ENCODE data around the gene MOV10. TPM values are rescaled to one million over a fixed set of nuclear protein-coding genes. Genes with fewer than 3 reads are reported as not detected.
"Not testable (repeated sequence)": the region's sequence is repeated elsewhere in the genome, so short reads cannot be mapped to it uniquely, and the experiment has no call there.

The MOV10 gene
- total and polyA plus RNA-seq, 2 experiments from 2014 or later, result 62.0 to 96.2 TPM

DNA sequence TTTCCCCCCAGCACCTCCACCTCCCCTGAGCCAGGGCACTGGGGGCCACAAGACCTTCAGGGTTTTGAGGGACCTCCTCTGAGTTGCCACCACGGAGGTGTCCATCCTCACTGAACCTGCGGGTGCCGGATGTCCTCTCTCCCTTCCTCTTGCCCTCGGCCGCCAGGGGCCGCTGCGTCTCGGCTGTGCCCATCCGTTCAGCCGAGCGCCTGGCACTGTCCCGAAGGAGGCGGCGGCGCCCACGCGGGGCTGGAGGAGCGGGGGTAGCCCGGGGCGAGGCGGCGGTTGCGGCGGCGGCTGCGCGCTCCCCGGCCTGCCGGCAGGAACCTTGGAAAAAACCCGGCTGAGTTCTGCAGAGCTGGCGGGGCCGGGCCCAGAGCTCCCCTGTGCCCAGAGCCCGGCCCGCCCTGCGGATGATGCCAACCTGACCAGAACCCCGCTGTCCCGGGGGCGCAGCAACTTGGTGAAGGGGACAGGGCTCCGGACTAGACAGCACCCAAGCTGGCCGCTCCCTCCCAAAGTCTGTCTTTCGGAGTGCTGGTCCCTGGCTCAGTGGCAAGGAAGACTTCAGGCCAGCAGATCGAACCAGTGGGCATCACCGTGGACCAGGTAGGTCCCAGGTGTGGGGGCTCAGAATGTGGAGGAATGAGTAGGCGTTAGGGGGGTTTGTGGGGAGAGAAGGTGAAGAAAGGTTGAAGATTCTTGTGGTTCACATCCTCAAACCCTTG lies 44.4 kb downstream of the MOV10 start:
- TF ChIP-seq, protein P1, sequence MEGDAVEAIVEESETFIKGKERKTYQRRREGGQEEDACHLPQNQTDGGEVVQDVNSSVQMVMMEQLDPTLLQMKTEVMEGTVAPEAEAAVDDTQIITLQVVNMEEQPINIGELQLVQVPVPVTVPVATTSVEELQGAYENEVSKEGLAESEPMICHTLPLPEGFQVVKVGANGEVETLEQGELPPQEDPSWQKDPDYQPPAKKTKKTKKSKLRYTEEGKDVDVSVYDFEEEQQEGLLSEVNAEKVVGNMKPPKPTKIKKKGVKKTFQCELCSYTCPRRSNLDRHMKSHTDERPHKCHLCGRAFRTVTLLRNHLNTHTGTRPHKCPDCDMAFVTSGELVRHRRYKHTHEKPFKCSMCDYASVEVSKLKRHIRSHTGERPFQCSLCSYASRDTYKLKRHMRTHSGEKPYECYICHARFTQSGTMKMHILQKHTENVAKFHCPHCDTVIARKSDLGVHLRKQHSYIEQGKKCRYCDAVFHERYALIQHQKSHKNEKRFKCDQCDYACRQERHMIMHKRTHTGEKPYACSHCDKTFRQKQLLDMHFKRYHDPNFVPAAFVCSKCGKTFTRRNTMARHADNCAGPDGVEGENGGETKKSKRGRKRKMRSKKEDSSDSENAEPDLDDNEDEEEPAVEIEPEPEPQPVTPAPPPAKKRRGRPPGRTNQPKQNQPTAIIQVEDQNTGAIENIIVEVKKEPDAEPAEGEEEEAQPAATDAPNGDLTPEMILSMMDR (IDR thresholded peaks at IDR 0.05; ENCODE audit: low read depth, low read length), result peak; percentile 81
- Histone ChIP-seq H3K27ac (no peak overlapping the region), H3K9me3 (ENCODE audit: low read depth) (no peaks in the 10 kb centered on the region), H3K36me3 (no peaks in the 10 kb centered on the region), H3K27me3 (peaks cover 11% of the 10 kb centered on the region), H3K4me3 (no peak overlapping the region), H3K4me1 (ENCODE audit: low read depth) (peaks cover 4% of the 10 kb centered on the region)
- peak; percentile 73 to 85 for DNase-seq (ENCODE audit: low read depth in 1 of 2, low spot score in 1 of 2)

DNA sequence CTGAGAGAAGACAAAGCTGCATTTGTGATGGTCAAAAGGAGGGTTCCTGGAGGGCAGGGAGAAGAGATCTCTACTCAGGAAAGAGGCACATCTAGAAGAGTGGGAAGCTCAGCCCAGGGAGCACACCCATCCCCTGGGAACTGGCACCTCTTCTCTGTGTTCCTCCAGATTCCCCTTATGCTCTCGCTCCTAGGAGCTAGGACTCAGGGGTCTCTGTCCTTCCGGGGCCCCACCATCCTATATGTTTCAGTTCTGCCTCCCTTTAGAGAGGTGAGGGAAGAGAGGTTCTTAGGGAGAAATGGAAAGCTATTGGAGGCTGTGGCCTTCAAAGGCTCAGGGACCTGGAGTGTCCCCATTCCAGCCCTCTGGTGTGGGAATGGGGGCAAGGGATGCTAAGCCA lies 45.2 kb downstream of the MOV10 start:
- DNase-seq (ENCODE audit: low read depth in 1 of 2, low spot score in 1 of 2), result no peak
- Histone ChIP-seq H3K9me3 (ENCODE audit: low read depth) (no peaks in the 10 kb centered on the region), H3K27ac (no peak overlapping the region), H3K4me1 (ENCODE audit: low read depth) (peaks cover 4% of the 10 kb centered on the region), H3K27me3 (peaks cover 11% of the 10 kb centered on the region), H3K4me3 (no peak overlapping the region), H3K36me3 (no peaks in the 10 kb centered on the region)
- TF ChIP-seq, protein P1 (IDR thresholded peaks at IDR 0.05; ENCODE audit: low read depth, low read length), result no peak

DNA sequence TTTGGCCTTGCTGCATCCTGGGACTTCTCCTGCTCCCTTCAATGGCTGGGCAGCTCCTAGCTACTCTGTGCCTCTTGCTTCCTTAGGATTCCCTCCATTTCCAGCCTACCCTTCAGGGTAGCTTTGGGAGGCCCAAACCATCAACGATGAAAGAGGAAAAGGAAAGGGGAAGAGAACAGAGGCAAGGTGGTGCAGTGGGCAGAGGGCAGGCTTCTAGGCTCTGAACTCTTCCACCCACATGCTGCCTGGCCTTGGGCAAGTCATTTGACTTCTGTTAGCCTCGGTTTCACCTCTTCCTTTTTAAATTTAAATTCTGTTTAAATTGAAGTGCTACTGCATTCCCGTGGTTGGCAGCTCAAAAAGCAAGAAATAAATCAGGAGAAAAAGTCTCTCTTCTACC lies 46.3 kb downstream of the MOV10 start:
- H3K4me3 ChIP-seq, result no peak overlapping the region
- DNase-seq (ENCODE audit: low read depth in 1 of 2, low spot score in 1 of 2), result no peak
- TF ChIP-seq, protein P1 (IDR thresholded peaks at IDR 0.05; ENCODE audit: low read depth, low read length), result no peak
- H3K4me1 ChIP-seq (ENCODE audit: low read depth), result peaks cover 4% of the 10 kb centered on the region
- H3K9me3 ChIP-seq (ENCODE audit: low read depth), result no peaks in the 10 kb centered on the region
- no peak overlapping the region for H3K27ac ChIP-seq
- H3K36me3 ChIP-seq, result no peaks in the 10 kb centered on the region
- peaks cover 11% of the 10 kb centered on the region for H3K27me3 ChIP-seq

DNA sequence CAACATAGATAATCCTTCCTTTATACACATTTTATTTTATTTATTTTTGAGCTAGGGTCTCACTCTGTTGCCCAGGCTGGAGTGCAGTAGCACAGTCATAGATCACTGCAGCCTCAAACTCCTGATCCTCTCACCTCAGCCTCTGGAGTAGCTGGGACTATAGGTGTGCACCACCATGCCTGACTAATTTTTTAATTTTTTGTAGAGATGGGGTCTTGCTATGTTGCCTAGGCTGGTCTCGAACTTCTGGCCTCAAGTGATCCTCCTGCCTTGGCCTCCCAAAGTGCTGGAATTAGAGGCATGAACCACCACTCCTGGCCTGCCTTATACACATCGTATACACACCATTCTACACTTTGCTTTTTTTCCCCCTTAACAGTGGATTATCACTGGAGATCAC lies 46.8 kb downstream of the MOV10 start:
- H3K27me3 ChIP-seq, result peaks cover 11% of the 10 kb centered on the region
- not testable (repeated sequence) for H3K27ac ChIP-seq; H3K4me1 ChIP-seq (ENCODE audit: low read depth); H3K4me3 ChIP-seq; DNase-seq (ENCODE audit: low read depth in 1 of 2, low spot score in 1 of 2); H3K36me3 ChIP-seq; H3K9me3 ChIP-seq (ENCODE audit: low read depth)

DNA sequence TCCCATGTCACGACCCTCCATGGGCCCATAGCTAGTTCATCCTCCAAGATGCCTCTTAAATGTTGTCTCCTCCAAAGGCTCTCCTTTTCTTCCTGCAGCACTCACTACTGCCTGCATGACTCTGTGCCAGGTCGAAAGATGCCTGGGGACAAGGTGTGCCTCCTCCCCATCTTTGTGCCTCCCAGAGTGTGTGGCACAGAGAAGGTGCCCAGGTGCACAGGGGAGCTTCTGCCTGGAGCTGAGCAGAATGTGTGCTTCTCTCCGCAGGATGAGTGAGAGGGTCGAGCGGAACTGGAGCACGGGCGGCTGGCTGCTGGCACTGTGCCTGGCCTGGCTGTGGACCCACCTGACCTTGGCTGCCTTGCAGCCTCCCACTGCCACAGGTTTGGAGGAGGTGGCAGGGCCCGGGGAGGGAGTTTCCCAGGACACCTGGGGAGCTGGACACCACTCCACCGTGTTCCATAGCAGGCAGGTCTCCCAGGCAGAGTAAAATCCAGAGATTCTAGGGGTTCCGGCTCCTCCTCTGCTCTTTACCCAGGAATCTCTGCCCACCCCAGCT lies 47.6 kb downstream of the MOV10 start:
- H3K36me3 ChIP-seq, result no peaks in the 10 kb centered on the region
- no peak for DNase-seq (ENCODE audit: low read depth in 1 of 2, low spot score in 1 of 2)
- no peaks in the 10 kb centered on the region for H3K9me3 ChIP-seq (ENCODE audit: low read depth)
- H3K27me3 ChIP-seq, result peaks cover 11% of the 10 kb centered on the region
- peaks cover 4% of the 10 kb centered on the region for H3K4me1 ChIP-seq (ENCODE audit: low read depth)
- TF ChIP-seq, protein P1 (IDR thresholded peaks at IDR 0.05; ENCODE audit: low read depth, low read length), result no peak
- no peak overlapping the region for H3K4me3 ChIP-seq
- H3K27ac ChIP-seq, result no peak overlapping the region

Data from cardiac muscle cell (in vitro differentiated cells and primary cell).